B cell (primary cell): ENCODE measurements around the gene TSC2. TPM values are rescaled to one million over a fixed set of nuclear protein-coding genes. Genes with fewer than 3 reads are reported as not detected.

Experiments
- ATAC-seq: fragments of 200-7000 bp; cut with Tn5 transposase; one replicate; pipeline ENCODE4 v1.10.0; 2021; ENCODE audit warnings: low read depth, mild to moderate bottlenecking, moderate number of reproducible peaks, moderate library complexity
- CTCF ChIA-PET: fragments of 350-600 bp; sonication (Branson Sonifier 250); formaldehyde crosslinking; loops from one replicate; lab custom pipeline; 2021; ENCODE audit warnings: antibody characterized with exemption, inconsistent platforms; lab: Charles Lee
- POLR2A ChIA-PET: fragments of 350-600 bp; sonication (Branson Sonifier 250); formaldehyde crosslinking; loops from one replicate; lab custom pipeline; 2021; ENCODE audit warnings: antibody characterized with exemption; lab: Charles Lee
- DNase-seq: peaks from one replicate; pipeline ENCODE4 v3.0.0; 2013
- H2AFZ ChIP-seq: 2 replicates; pipeline ENCODE4 v1.6.1; 2012; ENCODE audit warnings: mild to moderate bottlenecking, low read depth, low read length; ENCODE audit not compliant: insufficient read depth, poor library complexity, severe bottlenecking
- H3K27ac ChIP-seq, 2 donors: 1 replicate in 1 of 2; 2 replicates in 1 of 2; pipeline ENCODE4 v1.5.1; 2012 to 2013; ENCODE audit warnings: low read length in 2 of 2, mild to moderate bottlenecking in 2 of 2, moderate library complexity in 1 of 2
- H3K27me3 ChIP-seq, 4 experiments: fragments of 200-600 bp in 1 of 4; sonication (generic) in 1 of 4; replicated peaks in 1 of 4; 1 replicate in 2 of 4; 2 replicates in 2 of 4; pipeline versions ENCODE4 v1.6.1 to v1.7.0; 2013 to 2016; ENCODE audit warnings: low read length in 3 of 4, mild to moderate bottlenecking in 2 of 4, mixed read lengths in 1 of 4, moderate library complexity in 1 of 4; ENCODE audit not compliant: insufficient read depth in 4 of 4, control insufficient read depth in 3 of 4; ENCODE audit errors: control extremely low read depth in 1 of 4
- H3K36me3 ChIP-seq, 2 experiments: replicated peaks in 1 of 2; 1 replicate in 1 of 2; 2 replicates in 1 of 2; pipeline versions ENCODE4 v1.6.1 to v1.7.1; 2013; ENCODE audit warnings: low read length in 1 of 2; ENCODE audit not compliant: insufficient read depth in 2 of 2, control insufficient read depth in 1 of 2; ENCODE audit errors: control extremely low read depth in 1 of 2, extremely low read depth in 1 of 2
- H3K4me1 ChIP-seq, 2 donors: fragments of 200-600 bp in 1 of 2; sonication (generic) in 1 of 2; 1 replicate in 1 of 2; 2 replicates in 1 of 2; pipeline versions ENCODE4 v1.5.1 to v1.6.1; 2013 to 2017; ENCODE audit warnings: low read length in 2 of 2; ENCODE audit not compliant: control insufficient read depth in 2 of 2, insufficient read depth in 2 of 2
- H3K4me2 ChIP-seq: replicated peaks from 2 replicates; pipeline ENCODE3; 2012; ENCODE audit warnings: mild to moderate bottlenecking, low read depth, low read length; ENCODE audit not compliant: poor library complexity, severe bottlenecking
- H3K4me3 ChIP-seq, 5 experiments: fragments of 200-600 bp in 1 of 5; sonication (generic) in 1 of 5; 1 replicate in 3 of 5; 2 replicates in 2 of 5; pipeline versions ENCODE4 v1.5.1 to v1.7.0; 2011 to 2016; ENCODE audit warnings: low read length in 4 of 5, mild to moderate bottlenecking in 4 of 5, low read depth in 2 of 5, control low read depth in 1 of 5, moderate library complexity in 1 of 5; ENCODE audit not compliant: insufficient read depth in 1 of 5; ENCODE audit errors: control extremely low read depth in 1 of 5, extremely low read depth in 1 of 5
- H3K79me2 ChIP-seq: fragments of 200-600 bp; sonication (generic); one replicate; pipeline ENCODE4 v1.6.0; 2016; ENCODE audit warnings: low read length; ENCODE audit not compliant: control insufficient read depth, insufficient read depth
- H3K9ac ChIP-seq: fragments of 200-600 bp; sonication (generic); 2 replicates; pipeline ENCODE4 v1.6.1; 2017; ENCODE audit warnings: mild to moderate bottlenecking, low read length, moderate library complexity
- H3K9me3 ChIP-seq, 3 donors: one replicate each; pipeline versions ENCODE4 v1.6.1 to v1.7.1; 2013; ENCODE audit warnings: low read length in 2 of 3; ENCODE audit not compliant: control insufficient read depth in 2 of 3, insufficient read depth in 1 of 3; ENCODE audit errors: control extremely low read depth in 1 of 3
- H4K20me1 ChIP-seq: 2 replicates; pipeline ENCODE4 v1.6.0; 2012; ENCODE audit warnings: mild to moderate bottlenecking, low read length; ENCODE audit not compliant: insufficient read depth, control insufficient read depth, poor library complexity, severe bottlenecking
- H3K27ac Mint-ChIP-seq: one replicate; pipeline ENCODE4 v1.8.0; 2021; ENCODE audit warnings: mixed read lengths
- H3K27me3 Mint-ChIP-seq: one replicate; pipeline ENCODE4 v1.8.0; 2021; ENCODE audit warnings: mixed read lengths
- H3K4me1 Mint-ChIP-seq: one replicate; pipeline ENCODE4 v1.8.0; 2021; ENCODE audit warnings: mixed read lengths
- H3K4me3 Mint-ChIP-seq: one replicate; pipeline ENCODE4 v1.8.0; 2021; ENCODE audit warnings: mixed read lengths
- H3K9me3 Mint-ChIP-seq: one replicate; pipeline ENCODE4 v1.8.0; 2022; ENCODE audit warnings: mixed read lengths; ENCODE audit not compliant: insufficient read depth
- CTCF ChIP-seq: fragments of 200-600 bp; IDR thresholded peaks from one replicate; pipeline ENCODE4 v1.8.0; 2022; ENCODE audit warnings: antibody characterized with exemption, mild to moderate bottlenecking
- EZH2 ChIP-seq: IDR thresholded peaks from 2 replicates; pipeline ENCODE4 v1.6.1; 2012; ENCODE audit warnings: borderline replicate concordance, low read depth, mild to moderate bottlenecking, moderate library complexity, low read length; ENCODE audit not compliant: insufficient read depth, poor library complexity, severe bottlenecking
- WGBS: methylation state at CpG from one replicate; pipeline ENCODE4 v1.1.5; 2013; ENCODE audit warnings: missing lambda C conversion rate; ENCODE audit not compliant: insufficient coverage; 5-methylcytosine and 5-hydroxymethylcytosine counted together
- intact Hi-C: fragments of 100-400 bp; cut with micrococcal nuclease; formaldehyde crosslinking; loops from one replicate; pipeline ENCODE4 v1.10.0; 2022
- polyA plus RNA-seq: library from polyadenylated mRNA; depleted of rRNA; stranded (reverse); fragments of >200 nt; gene quantifications from 2 replicates; pipeline ENCODE4 v1.2.3, GENCODE V29; 2012
- total RNA-seq, 2 donors: library from RNA; stranded (reverse); fragments of 120-200 nt in 1 of 2; gene quantifications; 1 replicate in 1 of 2; 2 replicates in 1 of 2; pipeline versions ENCODE4 v1.2.3 to v1.2.4, GENCODE V29; 2013 to 2022

TSC2 gene
- total and polyA plus RNA-seq, 2 donors (not counting 1 experiment from before 2014, with no cell fraction given): 128 to 194 TPM

GRCh38 chr16:2003827-2004641 is 43.8 kb upstream of the TSC2 start:
- Histone ChIP-seq H4K20me1 (peaks cover 86% of the 10 kb centered on the region), H3K4me3 (no peak overlapping the region), H3K9ac (no peak overlapping the region), H2AFZ (no peak overlapping the region), H3K79me2 (peaks cover 68% of the 10 kb centered on the region), H3K36me3 (peaks cover 0 to 45% of the 10 kb centered on the region in 2 experiments), H3K4me2 (peak overlapping the region; percentile 59), H3K27me3 (no peaks in the 10 kb centered on the region), H3K9me3 (no peaks in the 10 kb centered on the region), H3K27ac (no peak overlapping the region), H3K4me1 (peaks cover 33 to 45% of the 10 kb centered on the region in 2 donors)
- peaks cover 41% of the 10 kb centered on the region for H3K4me1 Mint-ChIP-seq
- DNase-seq (peak; percentile 88), ATAC-seq (peak; percentile 99)
- no peak overlapping the region for H3K4me3 Mint-ChIP-seq
- CTCF ChIA-PET: interaction anchor here (0.7 to 4.9 kb wide), 17 partner anchors 9 to 1314 kb away, joined by 3 to 46 read pairs (median 5); partner anchors contain the start of genes ECI1, NOXO1, RAB26 and TRAF7
- H3K27ac Mint-ChIP-seq: no peak overlapping the region
- TF ChIP-seq CTCF (peak; percentile 93), EZH2 (no peak)
- POLR2A ChIA-PET: interaction anchor here (0.6 to 1.5 kb wide), 5 partner anchors 13 to 1952 kb away, joined by 3 to 9 read pairs (median 5); partner anchors contain the start of gene TRAF7
- H3K27me3 Mint-ChIP-seq: no peaks in the 10 kb centered on the region
- 46% methylated on average over 34 of the region's 36 CpGs for WGBS
- no peaks in the 10 kb centered on the region for H3K9me3 Mint-ChIP-seq
- intact Hi-C loops: no loop called here
